Ishikawa (cell line): ENCODE data around the gene PSMA8.

ENCODE experiments used
- CEBPB ChIP-seq: IDR thresholded peaks from 2 replicates; pipeline ENCODE4 v1.6.1; 2012
- CREB1 ChIP-seq: IDR thresholded peaks from 2 replicates; pipeline ENCODE4 v1.6.1; 2012; ENCODE audit warnings: low read depth
- EGR1 ChIP-seq: IDR thresholded peaks from 2 replicates; pipeline ENCODE4 v1.6.1; 2012
- EP300 ChIP-seq: IDR thresholded peaks from 2 replicates; pipeline ENCODE4 v1.6.1; 2012; ENCODE audit warnings: borderline replicate concordance
- FOXM1 ChIP-seq: IDR thresholded peaks from 2 replicates; pipeline ENCODE4 v1.6.1; 2012; ENCODE audit warnings: low read depth, borderline replicate concordance
- NFIC ChIP-seq: IDR thresholded peaks from 2 replicates; pipeline ENCODE4 v1.6.1; 2012
- RAD21 ChIP-seq: IDR thresholded peaks from 2 replicates; pipeline ENCODE4 v1.6.1; 2012; ENCODE audit warnings: low read depth
- TAF1 ChIP-seq: IDR thresholded peaks from 2 replicates; pipeline ENCODE4 v1.6.1; 2012; ENCODE audit warnings: low read depth, mild to moderate bottlenecking
- TCF12 ChIP-seq: IDR thresholded peaks from 2 replicates; pipeline ENCODE4 v1.6.1; 2012; ENCODE audit warnings: low read depth
- TEAD4 ChIP-seq: IDR thresholded peaks from 2 replicates; pipeline ENCODE4 v1.6.1; 2012
- YY1 ChIP-seq: IDR thresholded peaks from 2 replicates; pipeline ENCODE4 v1.6.1; 2012; ENCODE audit warnings: low read depth
- ZBTB7A ChIP-seq: IDR thresholded peaks from 2 replicates; pipeline ENCODE4 v1.6.1; 2012; ENCODE audit warnings: low read depth
- TF ChIP-seq, protein P1 (sequence below): IDR thresholded peaks from 2 replicates; pipeline ENCODE4 v1.6.1; 2012
- TF ChIP-seq, protein P2 (sequence below): IDR thresholded peaks from 2 replicates; pipeline ENCODE4 v1.6.1; 2012; ENCODE audit warnings: low read depth, mild to moderate bottlenecking
- TF ChIP-seq, protein P3 (sequence below): IDR thresholded peaks from 2 replicates; pipeline ENCODE4 v1.6.1; 2012

Gene PSMA8

DNA sequence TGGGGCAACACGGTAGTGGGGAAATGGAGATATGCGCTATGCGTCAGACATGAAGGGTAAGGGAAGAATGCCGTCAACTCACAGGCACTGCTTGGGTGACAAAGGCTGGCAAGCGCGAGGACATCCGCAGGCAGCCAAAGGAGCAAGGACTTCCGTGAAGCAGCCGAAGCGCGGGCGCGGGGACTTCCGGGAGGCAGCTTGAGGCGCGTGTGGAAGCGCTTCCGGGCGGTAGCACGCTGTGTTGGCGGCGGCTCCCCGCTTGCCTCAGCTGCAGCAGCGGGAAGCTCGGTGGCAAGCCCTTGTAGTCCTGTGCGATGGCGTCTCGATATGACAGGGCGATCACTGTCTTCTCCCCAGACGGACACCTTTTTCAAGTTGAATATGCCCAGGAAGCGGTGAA, at the start of gene PSMA8:
Gene PSMA8 (plus strand): TSS at position 218 of the 400 bp plus-strand sequence. CDS start 97 bp downstream, at position 315.
- no peak for TF ChIP-seq TEAD4
- TF ChIP-seq, protein P1, sequence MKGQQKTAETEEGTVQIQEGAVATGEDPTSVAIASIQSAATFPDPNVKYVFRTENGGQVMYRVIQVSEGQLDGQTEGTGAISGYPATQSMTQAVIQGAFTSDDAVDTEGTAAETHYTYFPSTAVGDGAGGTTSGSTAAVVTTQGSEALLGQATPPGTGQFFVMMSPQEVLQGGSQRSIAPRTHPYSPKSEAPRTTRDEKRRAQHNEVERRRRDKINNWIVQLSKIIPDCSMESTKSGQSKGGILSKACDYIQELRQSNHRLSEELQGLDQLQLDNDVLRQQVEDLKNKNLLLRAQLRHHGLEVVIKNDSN = no peak
- no peak for TF ChIP-seq TAF1
- TF ChIP-seq CREB1 = no peak
- TF ChIP-seq CEBPB = no peak
- no peak for TF ChIP-seq YY1
- TF ChIP-seq TCF12 = no peak
- no peak for TF ChIP-seq RAD21
- TF ChIP-seq, protein P2, sequence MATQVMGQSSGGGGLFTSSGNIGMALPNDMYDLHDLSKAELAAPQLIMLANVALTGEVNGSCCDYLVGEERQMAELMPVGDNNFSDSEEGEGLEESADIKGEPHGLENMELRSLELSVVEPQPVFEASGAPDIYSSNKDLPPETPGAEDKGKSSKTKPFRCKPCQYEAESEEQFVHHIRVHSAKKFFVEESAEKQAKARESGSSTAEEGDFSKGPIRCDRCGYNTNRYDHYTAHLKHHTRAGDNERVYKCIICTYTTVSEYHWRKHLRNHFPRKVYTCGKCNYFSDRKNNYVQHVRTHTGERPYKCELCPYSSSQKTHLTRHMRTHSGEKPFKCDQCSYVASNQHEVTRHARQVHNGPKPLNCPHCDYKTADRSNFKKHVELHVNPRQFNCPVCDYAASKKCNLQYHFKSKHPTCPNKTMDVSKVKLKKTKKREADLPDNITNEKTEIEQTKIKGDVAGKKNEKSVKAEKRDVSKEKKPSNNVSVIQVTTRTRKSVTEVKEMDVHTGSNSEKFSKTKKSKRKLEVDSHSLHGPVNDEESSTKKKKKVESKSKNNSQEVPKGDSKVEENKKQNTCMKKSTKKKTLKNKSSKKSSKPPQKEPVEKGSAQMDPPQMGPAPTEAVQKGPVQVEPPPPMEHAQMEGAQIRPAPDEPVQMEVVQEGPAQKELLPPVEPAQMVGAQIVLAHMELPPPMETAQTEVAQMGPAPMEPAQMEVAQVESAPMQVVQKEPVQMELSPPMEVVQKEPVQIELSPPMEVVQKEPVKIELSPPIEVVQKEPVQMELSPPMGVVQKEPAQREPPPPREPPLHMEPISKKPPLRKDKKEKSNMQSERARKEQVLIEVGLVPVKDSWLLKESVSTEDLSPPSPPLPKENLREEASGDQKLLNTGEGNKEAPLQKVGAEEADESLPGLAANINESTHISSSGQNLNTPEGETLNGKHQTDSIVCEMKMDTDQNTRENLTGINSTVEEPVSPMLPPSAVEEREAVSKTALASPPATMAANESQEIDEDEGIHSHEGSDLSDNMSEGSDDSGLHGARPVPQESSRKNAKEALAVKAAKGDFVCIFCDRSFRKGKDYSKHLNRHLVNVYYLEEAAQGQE = no peak
- TF ChIP-seq, protein P3, sequence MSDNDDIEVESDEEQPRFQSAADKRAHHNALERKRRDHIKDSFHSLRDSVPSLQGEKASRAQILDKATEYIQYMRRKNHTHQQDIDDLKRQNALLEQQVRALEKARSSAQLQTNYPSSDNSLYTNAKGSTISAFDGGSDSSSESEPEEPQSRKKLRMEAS = no peak
- no peak for TF ChIP-seq EGR1
- no peak for TF ChIP-seq EP300
- TF ChIP-seq FOXM1 = no peak
- TF ChIP-seq ZBTB7A = no peak

DNA sequence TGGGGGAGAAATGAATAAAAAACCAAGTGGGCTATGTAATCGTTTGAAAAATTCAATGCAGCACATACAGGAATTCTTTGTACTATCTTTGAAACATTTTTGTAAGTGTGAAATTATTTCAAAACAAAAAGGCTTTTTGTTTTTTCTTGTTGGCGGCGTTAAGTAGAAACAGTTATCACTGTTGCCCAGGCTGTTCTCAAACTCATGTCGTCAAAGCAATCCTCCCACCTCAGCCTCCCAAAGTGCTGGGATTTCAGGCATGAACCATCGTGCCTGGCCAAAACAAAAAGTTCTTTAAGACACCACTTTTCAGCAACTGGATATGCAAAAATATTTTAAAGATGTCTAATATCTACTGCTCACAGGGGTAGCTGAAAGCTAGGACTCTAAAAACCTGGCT, 48.6 kb upstream of the PSMA8 start:
- TF ChIP-seq NFIC (no peak), TAF1 (no peak), EGR1 (no peak), TCF12 (no peak)
- TF ChIP-seq, protein P3 = no peak
- TF ChIP-seq, protein P2 = no peak

DNA sequence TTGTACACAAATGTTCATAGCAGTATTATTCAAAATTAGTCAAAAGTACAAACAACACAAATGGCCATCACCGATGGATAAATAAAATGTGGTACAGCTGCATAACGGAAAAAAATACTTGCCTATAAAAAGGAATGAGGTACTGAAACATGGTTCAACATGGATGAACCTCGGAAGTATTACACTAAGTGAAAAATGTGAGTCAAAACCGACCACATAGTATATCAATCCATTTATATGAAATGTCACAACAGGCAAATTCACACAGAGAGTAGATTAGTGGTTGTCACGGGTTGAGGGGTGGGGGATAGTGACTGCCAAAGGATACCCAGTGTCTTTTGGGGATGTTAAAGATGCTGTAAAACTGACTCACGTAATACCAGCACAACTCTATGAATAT, 46.7 kb upstream of the PSMA8 start:
- TF ChIP-seq EGR1 = no peak
- no peak for TF ChIP-seq RAD21
- TF ChIP-seq ZBTB7A = no peak
- no peak for TF ChIP-seq CEBPB
- TF ChIP-seq, protein P1 = no peak
- no peak for TF ChIP-seq TCF12
- TF ChIP-seq, protein P3 = no peak
- no peak for TF ChIP-seq YY1
- no peak for TF ChIP-seq EP300

DNA sequence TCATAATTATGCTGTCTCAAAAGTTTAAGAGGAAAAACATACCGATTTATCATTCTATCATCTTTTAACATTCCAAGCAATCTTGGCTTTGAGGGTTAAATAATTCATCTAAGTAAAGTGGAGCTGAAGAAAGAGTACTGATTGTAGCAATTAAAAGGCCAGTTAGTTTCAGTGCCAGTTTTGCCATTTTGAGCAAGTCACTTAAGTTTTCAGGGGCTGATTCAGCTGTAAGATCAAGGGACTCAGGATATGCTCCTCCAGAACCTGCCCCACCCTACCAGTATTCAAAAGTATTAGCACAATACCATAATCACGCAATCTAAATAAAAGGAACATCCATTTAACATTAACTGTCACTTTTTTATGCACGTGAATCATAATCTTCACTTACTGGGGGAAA, 45.2 kb upstream of the PSMA8 start:
- TF ChIP-seq, protein P2 = no peak
- TF ChIP-seq, protein P1 = no peak
- TF ChIP-seq NFIC (no peak), CREB1 (no peak), RAD21 (no peak), ZBTB7A (no peak)
